Omental fat pad (tissue), 4 donors: ENCODE measurements around the gene NR5A1. TPM values are rescaled to one million over a fixed set of nuclear protein-coding genes. Genes with fewer than 3 reads are reported as not detected.

Experiments used
- ATAC-seq: fragments of 150-250 bp; one replicate; pipeline ENCODE4 v1.9.1; 2016; ENCODE audit warnings: mild to moderate bottlenecking, moderate library complexity; ENCODE audit not compliant: low FRiP score
- DNase-seq: peaks from one replicate; pipeline ENCODE4 v3.0.0-alpha.2; 2019; ENCODE audit warnings: low spot score
- CTCF ChIP-seq, 3 donors: fragments of 450-650 bp; IDR thresholded peaks; one replicate each; pipeline ENCODE4 v1.5.1; 2016 to 2017; ENCODE audit warnings: antibody characterized with exemption in 3 of 3, mild to moderate bottlenecking in 3 of 3, moderate library complexity in 2 of 3
- total RNA-seq, 4 donors: library from RNA; depleted of rRNA; stranded (reverse); fragments of >200 nt; gene quantifications; one replicate each; pipeline ENCODE4 v1.1.0, GENCODE V29; 2016

Gene NR5A1
- total RNA-seq, 4 donors from 2014 or later, result not detected

- no peak for TF ChIP-seq CTCF (IDR thresholded peaks at IDR 0.05)
- no peak for ATAC-seq
- no peak for DNase-seq
These were observed 23.7 kb downstream of the NR5A1 start for GRCh38 chr9:124483481-124483880.

GRCh38 chr9:124482431-124483031 is 24.7 kb downstream of the NR5A1 start:
- no peak for TF ChIP-seq CTCF (IDR thresholded peaks at IDR 0.05)
- DNase-seq (no peak), ATAC-seq (no peak)

GRCh38 chr9:124481115-124481514 is 26.1 kb downstream of the NR5A1 start:
- no peak for DNase-seq
- ATAC-seq, result no peak
- TF ChIP-seq CTCF (IDR thresholded peaks at IDR 0.05), result no peak

- ATAC-seq (no peak), DNase-seq (no peak)
- no peak for TF ChIP-seq CTCF (IDR thresholded peaks at IDR 0.05)
These were observed 26.6 kb downstream of the NR5A1 start for GRCh38 chr9:124480621-124480981.

GRCh38 chr9:124479947-124480620 is 27.1 kb downstream of the NR5A1 start:
- no peak for DNase-seq
- no peak for TF ChIP-seq CTCF (IDR thresholded peaks at IDR 0.05)
- ATAC-seq, result no peak

- TF ChIP-seq CTCF (IDR thresholded peaks at IDR 0.05), result no peak
- ATAC-seq (no peak), DNase-seq (no peak)
These were observed 27.8 kb downstream of the NR5A1 start for GRCh38 chr9:124479371-124479770.

- ATAC-seq, result no peak
- no peak for TF ChIP-seq CTCF (IDR thresholded peaks at IDR 0.05)
These were observed 28.8 kb downstream of the NR5A1 start for GRCh38 chr9:124478354-124478753.

More at GRCh38 chr9:124478354-124478753, 28.8 kb downstream of the NR5A1 start:
- no peak for DNase-seq
